Keratinocyte (primary cell): ENCODE results near the gene IFNA21.

Experiments
- CTCF ChIP-seq, 3 experiments: IDR thresholded peaks in 1 of 3; conservative IDR thresholded peaks in 1 of 3; optimal IDR thresholded peaks in 1 of 3; 2 replicates in 2 of 3; 3 replicates in 1 of 3; pipeline versions ENCODE3 to v1.5.1; 2011; ENCODE audit warnings: low read length in 3 of 3, mild to moderate bottlenecking in 3 of 3, moderate library complexity in 2 of 3, control low read depth in 1 of 3, inconsistent platforms in 1 of 3; ENCODE audit not compliant: insufficient read depth in 2 of 3; ENCODE audit errors: extremely low read depth in 1 of 3
- EZH2 ChIP-seq: IDR thresholded peaks from one replicate; pipeline ENCODE4 v1.6.1; 2012; ENCODE audit warnings: inconsistent platforms, mild to moderate bottlenecking, low read length, moderate library complexity

GRCh38 chr9:21121079-21121478 is 45.4 kb downstream of the IFNA21 start:
- TF ChIP-seq EZH2 (no peak), CTCF (optimal IDR thresholded peaks at IDR 0.05 in 1 of 3, IDR thresholded peaks at IDR 0.05 in 1 of 3, conservative IDR thresholded peaks at IDR 0.05 in 1 of 3; ENCODE audit: extremely low read depth in 1 of 3, insufficient read depth in 2 of 3, low read length in 3 of 3) (no peak)
